Measurements from ENCODE around the gene STK36.

STK36 gene

DNA sequence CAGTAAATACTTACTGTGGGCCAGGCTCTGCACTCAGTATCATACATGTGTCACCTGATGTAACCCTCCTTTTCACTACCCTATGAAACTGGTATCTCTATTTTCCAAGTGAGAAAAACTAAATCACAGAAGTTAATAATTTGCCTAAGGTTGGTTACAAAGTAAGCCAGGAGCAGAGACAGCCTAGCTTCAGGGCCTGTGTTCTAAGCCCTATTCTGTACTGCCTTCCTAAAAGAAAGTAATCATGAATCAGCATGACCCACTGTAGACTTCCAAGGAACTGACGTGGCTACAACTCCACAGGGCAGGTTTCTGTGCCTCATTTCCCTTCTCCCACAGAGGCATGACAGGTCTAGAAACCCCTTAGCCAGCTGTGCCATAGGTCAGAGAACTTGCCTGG, 26.8 kb upstream of the STK36 start:
- no peak for DNase-seq (ENCODE audit: insufficient read length, low spot score)
- TF ChIP-seq, protein P1, sequence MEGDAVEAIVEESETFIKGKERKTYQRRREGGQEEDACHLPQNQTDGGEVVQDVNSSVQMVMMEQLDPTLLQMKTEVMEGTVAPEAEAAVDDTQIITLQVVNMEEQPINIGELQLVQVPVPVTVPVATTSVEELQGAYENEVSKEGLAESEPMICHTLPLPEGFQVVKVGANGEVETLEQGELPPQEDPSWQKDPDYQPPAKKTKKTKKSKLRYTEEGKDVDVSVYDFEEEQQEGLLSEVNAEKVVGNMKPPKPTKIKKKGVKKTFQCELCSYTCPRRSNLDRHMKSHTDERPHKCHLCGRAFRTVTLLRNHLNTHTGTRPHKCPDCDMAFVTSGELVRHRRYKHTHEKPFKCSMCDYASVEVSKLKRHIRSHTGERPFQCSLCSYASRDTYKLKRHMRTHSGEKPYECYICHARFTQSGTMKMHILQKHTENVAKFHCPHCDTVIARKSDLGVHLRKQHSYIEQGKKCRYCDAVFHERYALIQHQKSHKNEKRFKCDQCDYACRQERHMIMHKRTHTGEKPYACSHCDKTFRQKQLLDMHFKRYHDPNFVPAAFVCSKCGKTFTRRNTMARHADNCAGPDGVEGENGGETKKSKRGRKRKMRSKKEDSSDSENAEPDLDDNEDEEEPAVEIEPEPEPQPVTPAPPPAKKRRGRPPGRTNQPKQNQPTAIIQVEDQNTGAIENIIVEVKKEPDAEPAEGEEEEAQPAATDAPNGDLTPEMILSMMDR (IDR thresholded peaks at IDR 0.05; ENCODE audit: insufficient read depth, missing control alignments) = no peak
- FAIRE-seq = no peak

DNA sequence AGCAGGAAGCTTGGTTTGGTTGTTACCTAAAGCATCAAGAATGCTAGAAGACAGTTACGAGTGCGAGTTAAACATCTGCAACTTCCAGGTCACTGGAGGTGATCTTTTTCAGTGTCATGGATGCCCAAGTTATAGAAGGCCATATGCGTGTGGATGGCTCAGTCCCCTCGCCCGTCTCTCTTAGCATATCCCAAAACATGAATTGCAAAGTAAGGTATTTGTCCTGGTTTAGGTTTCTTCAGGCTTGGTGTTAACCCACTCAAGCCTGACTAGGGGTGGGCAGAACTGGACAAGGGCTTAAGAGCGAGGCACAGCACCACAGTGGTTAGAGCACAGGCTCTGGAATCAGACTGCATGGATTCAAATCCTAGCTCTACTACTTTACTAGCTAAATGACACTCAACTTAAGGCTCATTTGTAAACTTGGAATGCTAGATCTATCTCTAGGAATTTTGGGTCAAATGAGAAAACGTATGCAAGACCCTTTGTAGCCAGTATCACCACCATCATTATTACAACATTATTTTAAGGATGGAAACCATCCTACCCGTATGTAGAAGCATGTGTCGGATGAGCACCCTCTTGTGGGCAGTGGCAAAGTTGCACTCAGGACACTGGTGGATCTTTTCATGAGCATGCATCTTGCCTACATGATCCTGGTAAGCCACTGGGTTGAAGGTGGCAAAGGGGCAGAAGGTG, 23.6 kb upstream of the STK36 start:
- TF ChIP-seq, protein P1 (IDR thresholded peaks at IDR 0.05; ENCODE audit: insufficient read depth, missing control alignments) = peak; percentile 79
- FAIRE-seq (peak; percentile 51), DNase-seq (ENCODE audit: insufficient read length, low spot score) (peak; percentile 69)

DNA sequence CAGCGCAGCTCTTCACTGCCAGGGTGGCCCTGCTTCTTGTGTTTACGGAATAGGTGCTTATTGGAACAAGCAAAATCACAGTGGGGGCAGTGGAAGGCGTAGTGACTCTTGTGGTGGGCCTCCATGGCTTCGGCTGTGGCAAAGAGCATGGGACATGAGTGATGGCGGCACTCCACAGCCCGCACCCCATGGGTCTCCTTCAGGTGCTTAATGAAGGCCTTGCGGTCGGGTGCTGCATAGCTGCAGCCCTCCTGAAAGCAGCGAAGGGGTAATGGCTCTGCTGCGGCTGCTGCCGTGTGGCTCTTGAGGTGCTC, 23.1 kb upstream of the STK36 start:
- FAIRE-seq = no peak
- TF ChIP-seq, protein P1 (IDR thresholded peaks at IDR 0.05; ENCODE audit: insufficient read depth, missing control alignments) = no peak

DNA sequence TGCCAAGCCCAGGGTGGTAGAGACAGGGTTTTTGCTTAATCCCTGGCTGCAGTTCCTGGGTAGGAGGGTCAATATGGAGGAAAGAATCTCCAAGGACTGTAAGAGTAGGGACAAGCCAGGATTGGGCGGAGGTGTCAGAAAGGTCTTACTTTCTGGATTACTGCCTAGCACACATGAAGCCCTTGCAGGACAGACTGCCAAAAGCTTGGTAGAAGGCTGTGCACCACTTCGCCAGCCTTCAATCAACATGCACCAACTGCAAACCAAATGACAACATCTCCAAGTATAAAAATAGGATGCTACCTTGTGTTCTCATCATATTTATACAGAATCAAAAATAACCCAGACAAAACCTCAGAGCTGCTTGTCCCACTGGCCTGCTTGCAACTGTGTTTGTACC, 16.1 kb upstream of the STK36 start:
- no peak for DNase-seq (ENCODE audit: insufficient read length, low spot score)

More for the DNA sequence above, 23.1 kb upstream of the STK36 start:
- DNase-seq (ENCODE audit: insufficient read length, low spot score) = no peak

DNA sequence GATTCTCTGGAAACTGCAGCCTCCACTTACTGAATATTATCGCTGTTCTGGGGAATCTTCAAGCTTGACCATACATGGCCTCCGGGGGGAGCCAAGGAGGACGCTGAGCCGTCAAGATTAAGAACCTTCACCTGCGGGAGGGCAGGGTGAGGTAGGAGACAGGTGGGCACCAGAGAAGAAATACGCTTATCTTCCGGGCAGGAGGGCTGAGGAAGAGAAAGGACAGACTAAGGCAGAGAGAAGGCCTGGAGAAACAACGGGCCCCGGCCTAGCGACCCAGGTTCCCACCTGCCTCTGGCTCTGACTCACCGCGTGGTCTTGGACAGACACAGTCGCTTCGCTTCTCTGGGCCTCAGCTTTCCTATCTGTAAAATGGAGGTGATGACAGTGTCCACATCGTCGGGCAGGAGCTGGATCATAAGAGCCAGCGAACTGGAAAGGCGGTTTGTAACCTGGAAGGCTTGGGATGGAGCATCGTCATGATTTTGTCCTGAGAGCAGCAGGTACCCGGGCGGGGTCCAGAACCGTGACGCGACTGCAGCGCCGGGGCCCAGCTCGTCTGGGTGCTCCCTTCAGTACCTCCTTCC, 13.1 kb upstream of the STK36 start:
- DNase-seq (ENCODE audit: insufficient read length, low spot score) = no peak
- no peak for FAIRE-seq
- TF ChIP-seq, protein P1 (IDR thresholded peaks at IDR 0.05; ENCODE audit: insufficient read depth, missing control alignments) = peak; percentile 37

More for the DNA sequence above, 16.1 kb upstream of the STK36 start:
- no peak for FAIRE-seq
- TF ChIP-seq, protein P1 (IDR thresholded peaks at IDR 0.05; ENCODE audit: insufficient read depth, missing control alignments) = no peak

DNA sequence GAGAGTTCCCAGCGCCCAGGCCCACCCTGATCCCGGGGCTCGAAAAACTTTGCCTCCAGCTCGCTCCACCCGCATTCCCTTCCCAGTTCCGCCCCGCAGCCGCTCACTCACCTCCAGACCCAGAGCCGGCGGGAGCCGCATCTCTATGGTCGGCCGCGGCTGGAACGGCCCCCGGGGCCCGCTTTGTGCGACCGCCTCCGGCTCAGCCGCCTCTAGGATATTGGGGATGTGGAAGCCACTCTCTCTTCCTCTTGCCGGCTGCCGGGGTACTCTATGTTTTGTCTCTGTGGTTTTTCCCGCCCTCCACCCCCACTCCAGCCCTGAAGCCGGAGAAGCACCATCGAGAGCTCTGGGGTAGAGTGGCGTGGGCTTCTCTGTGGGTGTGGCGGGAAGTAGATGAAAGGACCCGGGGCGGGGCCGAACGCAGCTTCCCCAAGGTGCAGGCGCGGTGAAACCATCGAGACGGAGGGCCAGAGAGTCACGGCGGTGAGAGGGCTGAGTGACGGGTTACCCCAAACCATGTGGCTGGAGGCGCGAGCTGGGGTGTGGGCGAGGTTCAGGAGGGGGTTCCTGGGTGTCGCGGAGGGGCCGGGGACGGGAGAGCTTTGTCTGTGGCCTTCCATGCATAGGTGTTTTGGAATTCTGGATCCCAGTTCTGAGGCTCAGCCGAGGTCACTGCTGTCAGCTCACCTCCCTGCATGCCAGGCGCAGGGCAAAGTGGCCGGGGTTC, 12.5 kb upstream of the STK36 start, which contains the start of the genes BCS1L and ZNF142:
Gene BCS1L, plus strand, starts transcription at position 426 of the 730 bp plus-strand sequence. CDS start 1,305 bp downstream, outside the sequence.
Gene ZNF142, minus strand, starts transcription at position 366 of the 730 bp plus-strand sequence. CDS start 3,194 bp downstream, outside the sequence.
- peak; percentile 94 for DNase-seq (ENCODE audit: insufficient read length, low spot score)
- TF ChIP-seq, protein P1 (IDR thresholded peaks at IDR 0.05; ENCODE audit: insufficient read depth, missing control alignments) = no peak
- FAIRE-seq = no peak

Data from D721Med (cell line).